ENCODE results near the gene CHMP1A.
"Not testable (repeated sequence)": the region's sequence is repeated elsewhere in the genome, so short reads cannot be mapped to it uniquely, and the experiment has no call there.

Gene CHMP1A

GRCh38 chr16:89656435-89657121, 930 bp downstream of the CHMP1A start:
- no peak for DNase-seq

- no peak for DNase-seq
Measured at GRCh38 chr16:89655062-89655643, 2.4 kb downstream of the CHMP1A start.

DNA sequence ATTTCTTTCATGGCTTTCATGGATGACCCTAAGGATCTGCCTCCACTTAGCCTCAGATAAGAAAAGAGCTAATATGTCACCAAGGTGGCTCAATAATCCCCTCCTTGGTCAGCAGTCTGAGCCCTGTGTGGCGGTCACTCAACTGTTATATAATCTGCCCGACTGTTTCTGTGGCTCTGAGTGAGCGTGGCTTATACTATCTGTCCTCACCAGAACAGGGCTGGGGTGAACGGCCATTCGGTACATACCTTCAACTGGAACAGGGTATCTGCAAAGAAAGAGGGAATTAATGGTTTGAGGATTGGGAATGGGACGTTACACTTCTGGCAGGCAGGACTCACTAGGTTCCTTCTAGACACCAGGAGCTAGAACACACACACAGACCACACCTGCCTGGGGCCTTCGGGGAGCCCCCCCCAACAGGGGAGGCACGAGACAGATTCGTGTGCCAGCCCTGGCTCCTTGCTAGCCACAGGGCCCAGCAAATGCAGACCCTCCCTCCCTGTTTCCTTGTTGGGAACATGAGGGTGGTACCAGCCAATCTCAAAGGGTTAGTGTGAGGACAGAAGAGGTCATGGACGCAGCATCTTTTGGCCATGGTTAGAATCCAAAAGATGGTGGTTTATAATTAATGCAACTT, 3.7 kb downstream of the CHMP1A start:
- no peak for DNase-seq

DNA sequence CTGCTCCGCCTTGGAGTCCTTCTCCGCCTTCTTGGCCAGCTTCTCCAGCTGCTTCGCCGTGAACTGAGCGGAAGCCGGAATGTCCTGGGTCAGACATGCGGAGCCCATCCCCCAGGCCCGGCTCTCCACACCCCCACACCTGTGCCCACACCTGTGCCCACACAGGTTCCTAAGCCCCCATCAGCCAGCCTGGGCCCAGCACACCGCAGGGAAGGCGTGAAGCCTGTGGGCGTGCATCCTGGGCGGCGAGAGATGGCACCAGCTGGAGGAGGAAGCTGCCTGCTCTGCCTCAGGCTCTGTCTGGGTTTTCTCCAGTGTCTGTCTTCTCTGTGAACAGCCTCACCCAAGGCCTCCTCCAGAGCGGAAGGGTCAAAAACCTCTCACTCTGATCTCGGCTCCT, 5.9 kb downstream of the CHMP1A start:
- DNase-seq = no peak

- DNase-seq = no peak
Measured at GRCh38 chr16:89646906-89647305, 10.6 kb downstream of the CHMP1A start.

GRCh38 chr16:89646270-89646669, 11.2 kb downstream of the CHMP1A start:
- no peak for DNase-seq

- no peak for DNase-seq
Measured at GRCh38 chr16:89645122-89645521, 12.4 kb downstream of the CHMP1A start.

- DNase-seq = no peak
Measured at GRCh38 chr16:89643769-89644300, 13.7 kb downstream of the CHMP1A start.

GRCh38 chr16:89642574-89642973, 14.9 kb downstream of the CHMP1A start:
- DNase-seq = no peak

DNA sequence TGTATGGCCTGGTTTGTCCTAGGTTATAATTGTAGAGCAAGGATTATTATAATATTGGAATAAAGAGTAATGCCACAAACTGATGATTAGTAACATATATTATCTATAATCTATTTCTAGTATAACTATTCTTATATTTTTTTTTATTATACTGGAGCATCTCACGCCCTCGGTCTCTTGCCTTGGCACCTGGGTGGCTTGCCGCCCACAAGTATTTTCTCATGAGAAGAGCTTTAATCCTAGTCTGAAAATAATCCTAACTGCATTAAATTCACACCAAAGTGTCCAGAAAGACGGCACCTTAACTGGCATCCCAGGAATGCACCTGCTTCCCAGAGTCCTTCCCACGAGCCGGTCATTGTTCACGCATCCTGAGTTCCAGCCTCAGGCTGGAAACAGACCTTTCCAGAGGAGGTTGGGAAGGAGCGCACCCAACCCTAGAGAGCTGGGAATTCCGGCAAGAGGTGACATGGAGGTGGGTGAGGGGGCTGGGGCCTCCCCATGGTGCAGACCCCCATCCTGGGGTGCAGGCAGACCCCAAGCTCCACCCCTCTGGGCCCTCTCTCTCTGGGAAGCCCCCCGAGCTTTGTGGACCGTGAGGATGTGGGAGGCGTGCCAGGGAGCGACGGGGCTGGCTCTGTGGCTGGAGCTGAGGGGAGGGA, 15.9 kb downstream of the CHMP1A start:
- no peak for DNase-seq

- no peak for DNase-seq
Measured at GRCh38 chr16:89639385-89639784, 18.1 kb downstream of the CHMP1A start.

- no peak for DNase-seq
Measured at GRCh38 chr16:89638455-89638854, 19.1 kb downstream of the CHMP1A start.

DNA sequence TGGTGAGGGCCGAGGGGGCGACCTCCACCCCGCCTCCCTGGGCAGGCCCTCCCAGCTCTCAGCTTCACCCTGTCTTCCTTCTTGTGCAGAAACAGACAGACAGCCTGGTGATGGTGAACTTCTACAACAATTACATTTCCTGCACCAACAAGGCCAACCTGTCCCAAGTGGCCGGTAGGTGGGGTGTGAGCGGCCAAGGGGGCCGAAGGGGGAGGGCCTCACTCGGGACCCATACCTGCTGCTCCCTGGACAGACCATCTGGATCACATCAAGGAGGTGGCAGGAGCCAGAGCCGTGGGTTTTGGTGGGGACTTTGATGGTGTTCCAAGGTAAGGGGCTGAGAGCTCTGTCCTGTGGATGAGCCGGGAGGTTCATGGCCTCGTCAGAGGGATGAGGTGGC, 20.1 kb downstream of the CHMP1A start:
- DNase-seq = no peak

DNA sequence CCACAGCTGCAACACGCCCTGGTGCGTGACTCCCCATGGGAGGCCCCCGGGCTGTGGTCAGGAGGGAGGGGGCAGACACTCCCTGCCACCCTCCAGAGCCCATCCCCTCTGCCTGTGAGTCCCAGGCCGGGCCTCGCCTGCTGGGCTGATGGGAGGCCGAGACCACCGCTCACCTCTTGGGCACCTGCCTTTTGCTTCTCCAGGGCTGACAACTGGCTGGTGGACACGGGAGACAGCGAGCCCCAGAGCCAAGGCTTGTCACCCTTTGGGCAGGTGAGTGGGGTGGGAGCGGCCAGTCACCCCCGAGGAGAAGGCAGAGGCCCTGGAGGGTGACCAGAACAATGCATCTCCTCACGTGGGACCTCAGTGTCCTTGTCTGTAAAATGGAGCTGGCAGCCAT, 20.8 kb downstream of the CHMP1A start:
- DNase-seq = no peak

GRCh38 chr16:89634463-89635385, 22.8 kb downstream of the CHMP1A start:
- DNase-seq = not testable (repeated sequence)

DNA sequence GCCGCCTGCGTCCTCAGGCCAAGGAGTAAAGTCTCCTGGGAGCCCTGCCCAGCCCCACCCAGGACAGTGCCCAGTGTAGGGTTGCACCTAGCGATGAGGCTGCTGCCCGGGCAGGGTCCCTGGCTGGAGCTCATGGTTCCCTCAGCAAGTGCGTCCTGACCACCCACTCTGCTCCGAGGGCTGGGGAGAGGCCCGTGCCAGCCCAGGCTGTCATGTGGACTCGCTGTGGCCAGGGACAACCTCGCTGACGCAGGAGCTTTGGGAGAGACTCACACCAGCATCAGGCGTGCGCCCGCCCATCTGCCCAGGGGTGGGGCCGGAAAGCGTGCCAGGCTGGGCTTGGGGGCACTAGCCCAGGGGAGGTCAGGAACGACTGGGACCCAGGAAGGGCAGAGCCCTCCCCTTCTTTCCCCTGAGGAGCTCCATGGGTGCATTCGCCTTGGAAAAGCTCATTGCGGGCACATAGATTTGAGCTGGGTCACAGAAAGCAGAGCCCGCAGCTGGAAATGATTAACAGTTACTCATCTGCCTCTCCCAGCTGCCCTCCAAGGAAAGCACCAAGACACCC, 24.4 kb downstream of the CHMP1A start:
- DNase-seq = no peak

DNA sequence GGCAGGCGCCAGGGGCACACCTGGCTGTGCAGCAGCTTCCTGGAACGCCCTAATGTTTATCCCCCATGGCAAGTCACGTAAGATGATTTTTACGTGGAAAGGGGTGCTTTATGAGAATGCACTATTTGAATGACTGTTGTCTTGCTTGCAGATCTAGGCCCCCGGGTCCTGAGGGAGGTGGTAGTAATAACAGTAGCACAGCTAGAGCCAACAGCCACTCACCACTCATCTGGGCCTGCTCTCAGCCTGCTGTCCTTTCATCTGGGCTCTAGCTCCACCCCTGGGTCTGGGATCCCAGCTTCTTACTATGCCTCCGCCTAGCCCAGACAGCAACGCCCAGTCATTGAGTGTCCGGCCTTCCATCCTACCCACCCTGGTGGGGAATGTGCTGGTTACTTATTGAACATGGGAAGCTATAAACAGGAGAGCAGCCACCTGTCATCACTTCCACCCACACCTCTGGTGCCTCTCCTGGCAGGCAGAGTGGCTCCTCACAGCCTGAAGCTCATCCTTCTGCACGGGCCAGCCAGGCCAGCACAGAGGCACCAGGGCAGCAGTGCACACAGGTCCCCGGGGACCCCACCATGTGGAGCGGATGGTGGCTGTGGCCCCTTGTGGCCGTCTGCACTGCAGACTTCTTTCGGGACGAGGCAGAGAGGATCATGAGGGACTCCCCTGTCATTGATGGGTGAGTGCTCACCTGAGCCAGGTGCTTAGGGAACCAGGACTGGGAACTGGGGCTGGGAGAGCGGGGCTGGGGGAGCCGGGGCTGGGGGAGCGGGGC, 27.5 kb downstream of the CHMP1A start:
- no peak for DNase-seq

GRCh38 chr16:89624777-89625761, 32.4 kb downstream of the CHMP1A start:
- DNase-seq = no peak

DNA sequence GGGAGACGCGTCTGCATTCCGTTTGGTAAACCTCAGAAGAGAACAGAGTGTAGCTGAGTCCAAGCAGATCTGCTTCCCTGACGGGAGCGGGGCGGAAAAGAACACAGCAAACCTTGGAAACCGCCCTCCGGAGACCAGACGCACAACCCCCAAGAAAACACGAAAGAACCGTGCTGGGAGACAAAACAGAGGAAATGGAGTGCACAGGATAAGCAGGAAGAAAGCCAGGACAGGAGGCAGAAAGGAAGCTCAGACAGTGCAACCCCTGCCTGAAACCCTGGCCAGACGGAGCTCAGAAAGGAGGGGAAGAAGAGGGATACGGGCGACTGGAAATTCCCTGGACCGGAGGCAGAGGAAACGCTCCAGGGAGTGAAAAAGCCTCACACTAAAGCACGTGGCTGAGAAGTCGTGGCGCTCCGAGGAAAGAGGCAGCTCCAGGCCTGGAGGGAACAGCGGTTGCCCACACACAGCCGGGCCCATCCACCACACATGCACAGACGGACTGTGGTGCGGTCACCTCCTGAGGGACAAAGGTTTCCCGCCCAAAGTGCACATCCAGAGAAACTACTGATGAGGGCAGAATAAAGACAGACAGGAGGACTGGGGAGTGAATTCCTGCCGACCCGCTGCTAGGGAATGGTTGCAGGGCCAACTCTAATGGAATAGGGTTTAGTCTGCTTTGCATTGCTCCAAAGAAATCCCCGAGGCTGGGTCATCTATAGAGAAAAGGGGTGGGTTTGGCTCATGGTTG, 33.8 kb downstream of the CHMP1A start:
- DNase-seq = no peak
